T-helper 2 cell treated with Interferon-gamma antibody and Interleukin-4, amounts not matched to agents 100 ng/mL and 5 ng/mL, for 36 hours (primary cell): Measurements from ENCODE around the gene ZKSCAN1. TPM values are rescaled to one million over a fixed set of nuclear protein-coding genes. Genes with fewer than 3 reads are reported as not detected.

Experiments used
- intact Hi-C: fragments of 100-400 bp; cut with micrococcal nuclease; formaldehyde crosslinking; loops from one replicate; pipeline ENCODE4 v1.15.1; 2023
- total RNA-seq: library from RNA; stranded (reverse); gene quantifications from 2 replicates; pipeline ENCODE4 v1.2.3, GENCODE V29; 2022

Gene ZKSCAN1
- total RNA-seq, 1 donor from 2014 or later = 53.2 TPM

- intact Hi-C loops = no loop called here
Measured at GRCh38 chr7:100075418-100075817, 60.0 kb downstream of the ZKSCAN1 start.

GRCh38 chr7:100077205-100077604, 61.8 kb downstream of the ZKSCAN1 start:
- intact Hi-C loops = no loop called here

GRCh38 chr7:100079024-100079560, 63.7 kb downstream of the ZKSCAN1 start:
- intact Hi-C loops = no loop called here

- intact Hi-C loops = loop anchor here (1.0 to 10.0 kb wide), 10 partner anchors 32 to 676 kb away; partner anchors contain the start of genes BUD31, FAM200A, MBLAC1 and MEPCE
Measured at GRCh38 chr7:100080907-100081534, 65.6 kb downstream of the ZKSCAN1 start.

GRCh38 chr7:100081535-100082102, 66.2 kb downstream of the ZKSCAN1 start, which contains the start of gene ZNF3:
ZNF3 (minus strand) TSS chr7:100081723; CDS start chr7:100077357, 4,366 bp downstream.
- intact Hi-C loops = loop anchor here (1.0 to 10.0 kb wide), 11 partner anchors 19 to 677 kb away; partner anchors contain the start of genes BUD31, FAM200A, MBLAC1 and MEPCE

GRCh38 chr7:100082978-100083377, 67.6 kb downstream of the ZKSCAN1 start:
- intact Hi-C loops = loop anchor here (1.0 to 10.0 kb wide), 7 partner anchors 17 to 678 kb away; partner anchors contain the start of genes BUD31, FAM200A, MBLAC1 and MEPCE

GRCh38 chr7:100085515-100085914, 70.1 kb downstream of the ZKSCAN1 start:
- intact Hi-C loops = loop anchor here (10.0 kb wide), 3 partner anchors 461 to 681 kb away; partner anchors contain the start of genes BUD31, FAM200A, PDAP1 and ZNF655

- intact Hi-C loops = loop anchor here (10.0 kb wide), 3 partner anchors 462 to 682 kb away; partner anchors contain the start of genes BUD31, FAM200A, PDAP1 and ZNF655
Measured at GRCh38 chr7:100087055-100087750, 71.8 kb downstream of the ZKSCAN1 start.

GRCh38 chr7:100088095-100088620, 72.8 kb downstream of the ZKSCAN1 start:
- intact Hi-C loops = loop anchor here (10.0 kb wide), 3 partner anchors 463 to 683 kb away; partner anchors contain the start of genes BUD31, FAM200A, PDAP1 and ZNF655

GRCh38 chr7:100088621-100089457, 73.4 kb downstream of the ZKSCAN1 start, which contains the start of gene COPS6:
COPS6 (plus strand) TSS chr7:100088969; CDS start chr7:100088991, 22 bp downstream.
- intact Hi-C loops = loop anchor here (1.0 to 10.0 kb wide), 4 partner anchors 11 to 684 kb away; partner anchors contain the start of genes BUD31, FAM200A, PDAP1 and ZNF655

- intact Hi-C loops = loop anchor here (1.0 to 10.0 kb wide), 4 partner anchors 11 to 685 kb away; partner anchors contain the start of genes BUD31, FAM200A, PDAP1 and ZNF655
Measured at GRCh38 chr7:100089458-100090196, 74.2 kb downstream of the ZKSCAN1 start.

GRCh38 chr7:100090527-100091410, 75.4 kb downstream of the ZKSCAN1 start:
- intact Hi-C loops = no loop called here

Other genes with a start within 250 kb of the ZKSCAN1 start
- not detected in 2 replicates for gene CYP3A4, start 231.4 kb upstream of the ZKSCAN1 start, total RNA-seq
- gene CYP3A43, start 187.6 kb upstream of the ZKSCAN1 start, total RNA-seq = not detected in 2 replicates
- gene OR2AE1, start 138.6 kb upstream of the ZKSCAN1 start, total RNA-seq = 0.30 TPM in 1 of 2 replicates, not detected in the other
- gene TRIM4, start 96.1 kb upstream of the ZKSCAN1 start, total RNA-seq = 27.3 and 28.3 TPM in 2 replicates
- gene GJC3, start 86.0 kb upstream of the ZKSCAN1 start, total RNA-seq = 0.14 and 0.16 TPM in 2 replicates
- not detected in 2 replicates for gene AZGP1, start 39.6 kb upstream of the ZKSCAN1 start, total RNA-seq
- gene ZSCAN21, start 34.2 kb downstream of the ZKSCAN1 start, total RNA-seq = 5.3 and 5.8 TPM in 2 replicates
- 25.3 and 26.7 TPM in 2 replicates for gene ZNF3, start 66.1 kb downstream of the ZKSCAN1 start, total RNA-seq
- gene COPS6, start 73.4 kb downstream of the ZKSCAN1 start, total RNA-seq = 101 and 102 TPM in 2 replicates
- gene MCM7, start 85.8 kb downstream of the ZKSCAN1 start, total RNA-seq = 336 and 353 TPM in 2 replicates
- 10.4 and 11.7 TPM in 2 replicates for gene AP4M1, start 86.0 kb downstream of the ZKSCAN1 start, total RNA-seq
- 63.0 and 67.4 TPM in 2 replicates for gene TAF6, start 103.8 kb downstream of the ZKSCAN1 start, total RNA-seq
- gene CNPY4, start 104.0 kb downstream of the ZKSCAN1 start, total RNA-seq = 29.5 and 30.1 TPM in 2 replicates
- gene MBLAC1, start 111.4 kb downstream of the ZKSCAN1 start, total RNA-seq = 2.7 and 3.8 TPM in 2 replicates
- 143 and 155 TPM in 2 replicates for gene LAMTOR4, start 133.3 kb downstream of the ZKSCAN1 start, total RNA-seq
- 49.5 and 50.9 TPM in 2 replicates for gene TRAPPC14, start 143.1 kb downstream of the ZKSCAN1 start, total RNA-seq
- 4.7 and 5.7 TPM in 2 replicates for gene GAL3ST4, start 153.0 kb downstream of the ZKSCAN1 start, total RNA-seq
- gene GPC2, start 161.8 kb downstream of the ZKSCAN1 start, total RNA-seq = 7.0 and 8.5 TPM in 2 replicates
- 19.2 and 21.7 TPM in 2 replicates for gene STAG3, start 162.3 kb downstream of the ZKSCAN1 start, total RNA-seq
- 46.2 and 49.9 TPM in 2 replicates for gene PVRIG, start 204.4 kb downstream of the ZKSCAN1 start, total RNA-seq